OCI-M1 (cell line): Measurements from ENCODE around the gene PATL2.
"Not testable (repeated sequence)": the region's sequence is repeated elsewhere in the genome, so short reads cannot be mapped to it uniquely, and the experiment has no call there.

Experiments
- DNase-seq: peaks from one replicate; lab custom pipeline; 2025; lab: John Stamatoyannopoulos, UW

The PATL2 gene

GRCh38 chr15:44711096-44711742 lies at the start of gene PATL2, which contains the start of gene B2M:
Gene PATL2 (minus strand): TSS chr15:44711323. CDS start chr15:44676490, 34,833 bp downstream.
Gene B2M (plus strand): TSS chr15:44711517. CDS start chr15:44711547, 30 bp downstream.
- DNase-seq: peak; percentile 99

- DNase-seq: no peak
Observed at GRCh38 chr15:44753345-44753744, 42.2 kb upstream of the PATL2 start.

- DNase-seq: not testable (repeated sequence)
Observed at GRCh38 chr15:44743454-44743853, 32.3 kb upstream of the PATL2 start.

GRCh38 chr15:44739222-44739847 lies 28.2 kb upstream of the PATL2 start:
- DNase-seq: not testable (repeated sequence)

GRCh38 chr15:44738340-44738984 lies 27.3 kb upstream of the PATL2 start:
- DNase-seq: peak; percentile 85

GRCh38 chr15:44736181-44736765 lies 25.1 kb upstream of the PATL2 start, which contains the start of gene TRIM69:
Gene TRIM69 (plus strand): TSS chr15:44736528. CDS start chr15:44736705, 177 bp downstream.
- DNase-seq: peak; percentile 64

- peak; percentile 92 for DNase-seq
Observed at GRCh38 chr15:44735482-44736180, 24.5 kb upstream of the PATL2 start.

- DNase-seq: peak; percentile 37
Observed at GRCh38 chr15:44734839-44735481, 23.8 kb upstream of the PATL2 start.

GRCh38 chr15:44729408-44730127 lies 18.4 kb upstream of the PATL2 start:
- peak; percentile 75 for DNase-seq

- DNase-seq: peak; percentile 99
Observed at GRCh38 chr15:44728576-44729407, 17.7 kb upstream of the PATL2 start.

GRCh38 chr15:44728232-44728575 lies 17.1 kb upstream of the PATL2 start:
- DNase-seq: not testable (repeated sequence)

GRCh38 chr15:44727485-44728231 lies 16.5 kb upstream of the PATL2 start:
- DNase-seq: peak; percentile 39

- peak; percentile 91 for DNase-seq
Observed at GRCh38 chr15:44726568-44727484, 15.7 kb upstream of the PATL2 start.

- DNase-seq: no peak
Observed at GRCh38 chr15:44726136-44726535, 15.0 kb upstream of the PATL2 start.

GRCh38 chr15:44722011-44722410 lies 10.9 kb upstream of the PATL2 start:
- DNase-seq: peak; percentile 26

GRCh38 chr15:44720460-44721176 lies 9.5 kb upstream of the PATL2 start:
- peak; percentile 61 for DNase-seq

- not testable (repeated sequence) for DNase-seq
Observed at GRCh38 chr15:44720000-44720435, 8.9 kb upstream of the PATL2 start.
